Psoas muscle (tissue), 8 donors: Measurements from ENCODE around the gene FNIP1. TPM values are rescaled to one million over a fixed set of nuclear protein-coding genes. Genes with fewer than 3 reads are reported as not detected.

ENCODE experiments used
- ATAC-seq, 4 donors: fragments of 200-7000 bp; cut with Tn5 transposase; one replicate each; pipeline ENCODE4 v1.9.1; 2020; ENCODE audit warnings: moderate library complexity in 3 of 4, mild to moderate bottlenecking in 2 of 4
- DNase-seq, 2 donors: peaks; one replicate each; pipeline ENCODE4 v3.0.0-alpha.2; 2020
- H3K27ac ChIP-seq: fragments of 200-600 bp; one replicate; pipeline ENCODE4 v1.8.0; 2022
- H3K27me3 ChIP-seq, 3 donors: fragments of 200-600 bp in 1 of 3; one replicate each; pipeline versions ENCODE4 v1.6.1 to v1.8.0; 2013 to 2022; ENCODE audit warnings: low read length in 2 of 3, mild to moderate bottlenecking in 2 of 3, moderate library complexity in 1 of 3; ENCODE audit not compliant: insufficient read depth in 3 of 3
- H3K36me3 ChIP-seq, 2 donors: fragments of 200-600 bp in 1 of 2; one replicate each; pipeline versions ENCODE4 v1.6.1 to v1.8.0; 2013 to 2022; ENCODE audit warnings: low read depth in 1 of 2, mild to moderate bottlenecking in 1 of 2, moderate library complexity in 1 of 2; ENCODE audit not compliant: insufficient read depth in 1 of 2
- H3K4me1 ChIP-seq: fragments of 200-600 bp; one replicate; pipeline ENCODE4 v1.8.0; 2022
- H3K4me3 ChIP-seq: fragments of 200-600 bp; one replicate; pipeline ENCODE4 v1.8.0; 2022; ENCODE audit warnings: mild to moderate bottlenecking
- H3K9me3 ChIP-seq: fragments of 200-600 bp; one replicate; pipeline ENCODE4 v1.8.0; 2022
- WGBS, 3 donors: extraction: QIAGEN DNeasy Blood & Tissue Kit; methylation state at CpG; one replicate each; pipeline versions ENCODE4 v1.1.6 to v1.1.7; 2013; 5-methylcytosine and 5-hydroxymethylcytosine counted together
- intact Hi-C, 2 donors: fragments of 100-400 bp; cut with DNase I; formaldehyde crosslinking; loops; one replicate each; pipeline versions ENCODE4 v1.11.0 to v1.14.2; 2022
- polyA plus RNA-seq, 3 donors: library from polyadenylated mRNA; stranded (reverse); fragments of 200-250 nt; gene quantifications; one replicate each; pipeline ENCODE4 v1.2.3, GENCODE V29; 2013
- total RNA-seq, 4 donors: library from RNA; stranded (reverse); fragmentation: NEBNext Ultra II Directional in 2 of 4; extraction: Animal tissue kit (Norgen Biotek cat#: 25700) in 2 of 4; gene quantifications; one replicate each; pipeline versions ENCODE4 v1.2.1 to v1.2.4, GENCODE V29; 2021 to 2023
- TF ChIP-seq, protein P1 (sequence below): fragments of 200-600 bp; IDR thresholded peaks from one replicate; pipeline ENCODE4 v1.8.0; 2022; ENCODE audit warnings: antibody characterized with exemption
- donor health status: healthy with polysubstance abuse.
- donor health status: DM: no; HTN: no; CAD: no; lungs with moderate emphysema.
- donor health status: Bipolar disorder and iron deficiency.
- donor health status: healthy.
- donor health status: DM: yes; HTN: yes; CAD: no.
- donor health status: DM: no; HTN: no; CAD: no.
- donor health status: DM: no; HTN: no; CAD: no.
- donor health status: DM: yes; HTN: yes; CAD: no.

FNIP1 gene
- total and polyA plus RNA-seq, 7 donors = 6.4 to 45.2 (median 25.0) TPM

DNA sequence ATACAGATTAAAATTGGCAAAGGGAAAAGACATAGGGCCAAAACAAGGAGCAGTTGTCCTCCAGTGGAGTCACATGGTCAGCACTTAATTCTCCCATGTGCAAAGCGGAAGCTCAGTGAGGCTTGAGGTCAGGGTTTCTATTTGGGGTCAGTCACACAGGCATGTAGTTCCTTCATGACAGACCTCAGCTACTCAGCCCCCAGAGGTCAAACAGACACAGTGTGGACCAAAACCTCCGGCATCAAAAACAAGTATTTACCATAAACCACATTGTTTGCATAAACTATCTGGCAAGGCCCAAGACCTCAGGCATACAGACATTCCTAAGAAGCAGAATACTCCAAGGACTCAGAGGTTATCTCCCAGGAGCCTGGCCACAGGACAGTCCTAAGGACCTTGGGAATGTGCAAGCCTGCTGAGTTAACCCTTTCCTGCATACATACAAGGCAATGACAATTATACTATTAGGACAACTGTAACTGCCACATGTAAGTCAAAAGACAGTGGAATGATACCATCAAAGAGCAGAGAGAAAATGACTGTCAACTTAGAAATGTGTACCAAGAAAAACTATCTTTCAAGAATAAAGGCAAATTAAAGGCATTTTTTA is 28.7 kb upstream of the FNIP1 start:
- 72 to 86% (median 84%) methylated on average over 2 of the region's 2 CpGs for WGBS, 3 donors
- TF ChIP-seq, protein P1, sequence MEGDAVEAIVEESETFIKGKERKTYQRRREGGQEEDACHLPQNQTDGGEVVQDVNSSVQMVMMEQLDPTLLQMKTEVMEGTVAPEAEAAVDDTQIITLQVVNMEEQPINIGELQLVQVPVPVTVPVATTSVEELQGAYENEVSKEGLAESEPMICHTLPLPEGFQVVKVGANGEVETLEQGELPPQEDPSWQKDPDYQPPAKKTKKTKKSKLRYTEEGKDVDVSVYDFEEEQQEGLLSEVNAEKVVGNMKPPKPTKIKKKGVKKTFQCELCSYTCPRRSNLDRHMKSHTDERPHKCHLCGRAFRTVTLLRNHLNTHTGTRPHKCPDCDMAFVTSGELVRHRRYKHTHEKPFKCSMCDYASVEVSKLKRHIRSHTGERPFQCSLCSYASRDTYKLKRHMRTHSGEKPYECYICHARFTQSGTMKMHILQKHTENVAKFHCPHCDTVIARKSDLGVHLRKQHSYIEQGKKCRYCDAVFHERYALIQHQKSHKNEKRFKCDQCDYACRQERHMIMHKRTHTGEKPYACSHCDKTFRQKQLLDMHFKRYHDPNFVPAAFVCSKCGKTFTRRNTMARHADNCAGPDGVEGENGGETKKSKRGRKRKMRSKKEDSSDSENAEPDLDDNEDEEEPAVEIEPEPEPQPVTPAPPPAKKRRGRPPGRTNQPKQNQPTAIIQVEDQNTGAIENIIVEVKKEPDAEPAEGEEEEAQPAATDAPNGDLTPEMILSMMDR = no peak
- Histone ChIP-seq H3K9me3 (no peaks in the 10 kb centered on the region), H3K27ac (no peak overlapping the region), H3K4me3 (no peak overlapping the region), H3K27me3 (no peaks in the 10 kb centered on the region), H3K4me1 (no peaks in the 10 kb centered on the region), H3K36me3 (no peaks in the 10 kb centered on the region)
- no peak for ATAC-seq
- no peak for DNase-seq
- intact Hi-C loops = no loop called here

DNA sequence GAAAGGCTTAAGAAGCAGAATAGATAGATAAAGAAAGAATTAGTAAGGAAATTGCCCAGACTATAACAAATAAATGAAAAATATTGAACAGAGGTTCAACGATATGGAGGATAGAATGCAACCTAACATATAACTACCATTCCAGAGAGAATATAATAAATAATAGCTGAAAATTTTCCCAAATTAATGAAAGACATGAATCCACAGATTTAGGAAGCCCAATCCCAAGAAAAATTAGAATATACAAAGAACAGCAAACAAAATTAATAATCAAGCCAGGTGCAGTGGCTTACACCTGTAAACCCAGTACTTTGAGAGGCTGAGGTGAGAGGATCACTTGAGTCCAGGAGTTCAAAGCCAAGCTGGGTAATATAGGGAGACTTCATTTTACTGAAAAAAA is 27.8 kb upstream of the FNIP1 start:
- intact Hi-C loops = no loop called here
- H3K4me3 ChIP-seq = no peak overlapping the region
- H3K27ac ChIP-seq = no peak overlapping the region
- H3K4me1 ChIP-seq = no peaks in the 10 kb centered on the region
- H3K27me3 ChIP-seq = no peaks in the 10 kb centered on the region
- TF ChIP-seq, protein P1 = no peak
- DNase-seq (no peak), ATAC-seq (no peak)
- no peaks in the 10 kb centered on the region for H3K9me3 ChIP-seq
- 92 to 97% (median 95%) methylated on average over 1 of the region's 1 CpG for WGBS, 3 donors
- H3K36me3 ChIP-seq = no peaks in the 10 kb centered on the region

DNA sequence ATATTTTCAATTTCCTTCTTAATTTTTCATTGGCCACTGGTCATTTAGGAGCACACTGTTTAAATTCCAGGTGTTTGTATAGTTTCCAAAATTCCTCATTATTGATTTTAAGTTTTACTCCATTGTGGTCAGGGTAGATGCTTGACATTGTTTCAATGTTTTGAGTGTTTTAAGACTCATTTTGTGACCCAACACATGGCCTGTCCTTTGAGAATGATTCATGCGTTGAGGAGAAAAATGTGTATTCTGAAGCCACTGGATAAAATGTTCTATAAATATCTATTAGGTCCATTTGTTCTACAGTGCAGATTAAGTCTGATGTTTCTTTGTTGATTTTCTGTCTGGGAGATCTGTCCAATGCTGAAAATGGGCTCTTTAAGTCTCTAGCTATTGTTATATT is 24.4 kb upstream of the FNIP1 start:
- H3K4me3 ChIP-seq = no peak overlapping the region
- no peaks in the 10 kb centered on the region for H3K9me3 ChIP-seq
- ATAC-seq (no peak), DNase-seq (no peak)
- no peaks in the 10 kb centered on the region for H3K36me3 ChIP-seq
- H3K4me1 ChIP-seq = no peaks in the 10 kb centered on the region
- no peaks in the 10 kb centered on the region for H3K27me3 ChIP-seq
- WGBS, 3 donors = 79 to 82% (median 80%) methylated on average over 1 of the region's 1 CpG
- no peak overlapping the region for H3K27ac ChIP-seq
- intact Hi-C loops = no loop called here
- TF ChIP-seq, protein P1 = no peak

DNA sequence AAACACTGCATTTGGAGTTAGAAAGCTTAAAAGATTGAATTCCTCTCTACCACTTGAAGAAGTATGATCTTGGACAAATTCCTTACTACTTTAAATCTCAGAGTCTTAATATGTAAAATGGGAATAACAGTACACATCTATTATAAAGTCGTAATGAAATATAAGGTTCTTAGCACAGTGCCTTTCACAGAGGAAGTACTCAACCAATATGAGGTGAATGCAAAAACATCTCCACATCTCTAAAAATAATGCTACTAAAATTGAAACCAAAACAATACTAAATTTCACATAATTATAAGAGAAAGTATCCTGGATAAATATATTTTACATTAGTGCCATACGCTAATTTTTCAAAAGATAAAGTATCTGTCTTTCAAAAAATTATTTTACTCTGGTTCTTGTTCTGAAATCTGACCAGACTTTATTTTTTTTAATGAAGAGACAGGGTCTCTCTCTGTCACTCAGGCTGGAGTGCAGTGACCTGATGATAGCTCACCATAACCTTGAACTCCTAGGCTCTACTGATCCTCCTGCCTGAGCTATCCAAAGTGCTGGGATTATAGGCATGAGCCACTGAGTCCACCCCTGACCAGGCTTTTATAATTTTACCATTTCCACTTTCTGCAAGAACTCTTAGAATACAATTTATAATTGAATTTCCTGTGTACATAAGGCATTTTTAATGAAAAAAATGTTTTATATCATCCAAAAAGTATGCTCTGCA is 21.3 kb upstream of the FNIP1 start:
- no peak for ATAC-seq
- intact Hi-C loops = no loop called here

More for the DNA sequence above, 21.3 kb upstream of the FNIP1 start:
- WGBS, 3 donors = 89 to 91% (median 89%) methylated on average over 2 of the region's 2 CpGs
- H3K27me3 ChIP-seq = no peaks in the 10 kb centered on the region
- H3K4me3 ChIP-seq = no peak overlapping the region
- no peak overlapping the region for H3K27ac ChIP-seq
- H3K9me3 ChIP-seq = no peaks in the 10 kb centered on the region
- TF ChIP-seq, protein P1 = no peak
- no peaks in the 10 kb centered on the region for H3K36me3 ChIP-seq
- no peak for DNase-seq
- H3K4me1 ChIP-seq = no peaks in the 10 kb centered on the region
